Mesendoderm (in vitro differentiated cells): ENCODE data around the gene PRPF38A.

Experiments
- DNase-seq: peaks from one replicate; pipeline ENCODE4 v3.0.0; 2013
- H2AK5ac ChIP-seq: 2 replicates; pipeline ENCODE4 v1.6.1; 2013; ENCODE audit warnings: low read length, inconsistent platforms
- H2BK120ac ChIP-seq: 2 replicates; pipeline ENCODE4 v1.6.1; 2013; ENCODE audit warnings: low read depth, mild to moderate bottlenecking, low read length, moderate library complexity, mixed read lengths
- H2BK15ac ChIP-seq: replicated peaks from 2 replicates; pipeline ENCODE4 v1.6.1; 2013; ENCODE audit warnings: low read depth, mild to moderate bottlenecking, moderate library complexity
- H2BK5ac ChIP-seq: 2 replicates; pipeline ENCODE4 v1.6.1; 2013; ENCODE audit warnings: low read length, inconsistent platforms
- H3K18ac ChIP-seq: 2 replicates; pipeline ENCODE4 v1.6.1; 2013; ENCODE audit warnings: mild to moderate bottlenecking, low read length, mixed read lengths
- H3K23ac ChIP-seq: one replicate; pipeline ENCODE4 v1.6.1; 2013; ENCODE audit warnings: low read length
- H3K27ac ChIP-seq: 2 replicates; pipeline ENCODE4 v1.5.1; 2013; ENCODE audit warnings: low read depth, mild to moderate bottlenecking, inconsistent platforms, low read length, moderate library complexity
- H3K27me3 ChIP-seq: 2 replicates; pipeline ENCODE4 v1.6.1; 2013; ENCODE audit warnings: low read length, control low read depth, mild to moderate bottlenecking, inconsistent platforms; ENCODE audit not compliant: insufficient read depth, poor library complexity
- H3K36me3 ChIP-seq: 2 replicates; pipeline ENCODE4 v1.6.1; 2013; ENCODE audit warnings: low read length, inconsistent platforms; ENCODE audit not compliant: control insufficient read depth, insufficient read depth
- H3K4ac ChIP-seq: one replicate; pipeline ENCODE4 v1.6.1; 2013; ENCODE audit warnings: low read depth, mild to moderate bottlenecking, low read length, moderate library complexity
- H3K4me1 ChIP-seq: 2 replicates; pipeline ENCODE4 v1.6.1; 2013; ENCODE audit warnings: low read depth, low read length, inconsistent platforms; ENCODE audit not compliant: control insufficient read depth
- H3K4me2 ChIP-seq: 2 replicates; pipeline ENCODE4 v1.6.1; 2013; ENCODE audit warnings: low read length
- H3K4me3 ChIP-seq: 2 replicates; pipeline ENCODE4 v1.5.1; 2013; ENCODE audit warnings: mild to moderate bottlenecking, low read length
- H3K56ac ChIP-seq: one replicate; pipeline ENCODE4 v1.6.1; 2013; ENCODE audit warnings: low read length
- H3K79me1 ChIP-seq: 2 replicates; pipeline ENCODE4 v1.6.1; 2013; ENCODE audit warnings: low read length, inconsistent platforms
- H3K79me2 ChIP-seq: 2 replicates; pipeline ENCODE4 v1.6.1; 2013; ENCODE audit warnings: mild to moderate bottlenecking, low read length; ENCODE audit not compliant: control insufficient read depth, insufficient read depth
- H3K9ac ChIP-seq: 2 replicates; pipeline ENCODE4 v1.6.1; 2013; ENCODE audit warnings: low read length, inconsistent platforms
- H4K5ac ChIP-seq: one replicate; pipeline ENCODE4 v1.6.1; 2013; ENCODE audit warnings: low read length
- H4K8ac ChIP-seq: one replicate; pipeline ENCODE4 v1.6.1; 2013; ENCODE audit warnings: low read depth, mild to moderate bottlenecking, control low read depth, low read length, moderate library complexity
- WGBS: extraction: QIAGEN DNeasy Blood & Tissue Kit; methylation state at CpG from one replicate; pipeline ENCODE4 v1.1.7; 2013; ENCODE audit warnings: low lambda C conversion rate, missing lambda C conversion rate; ENCODE audit not compliant: insufficient coverage; ENCODE audit errors: extremely low coverage; 5-methylcytosine and 5-hydroxymethylcytosine counted together

The PRPF38A gene

DNA sequence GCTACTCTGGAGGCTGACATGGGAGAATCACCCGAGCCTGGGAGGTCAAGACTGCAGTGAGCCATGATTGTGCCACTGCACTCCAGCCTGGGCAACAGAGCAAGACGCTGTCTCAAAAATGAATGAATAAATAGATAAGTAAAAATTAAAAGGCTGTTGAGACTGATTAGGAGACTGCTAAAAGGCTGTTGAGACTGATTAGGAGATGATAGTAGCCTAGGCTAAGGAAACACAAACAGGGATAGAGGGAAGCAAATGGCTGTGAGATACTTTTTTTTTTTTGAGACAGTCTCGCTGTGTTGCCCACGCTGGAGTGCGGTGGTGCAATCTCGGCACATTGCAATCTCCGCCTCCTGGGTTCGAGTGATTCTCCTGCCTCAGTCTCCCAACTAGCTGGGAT is 28.4 kb downstream of the PRPF38A start:
- Histone ChIP-seq H2BK120ac (no peak overlapping the region), H3K4me2 (no peak overlapping the region), H2BK15ac (no peak overlapping the region), H3K27ac (no peak overlapping the region), H3K79me2 (no peaks in the 10 kb centered on the region), H3K27me3 (no peaks in the 10 kb centered on the region), H2BK5ac (no peak overlapping the region), H2AK5ac (no peak overlapping the region), H3K18ac (no peak overlapping the region), H3K56ac (no peak overlapping the region), H4K5ac (no peak overlapping the region), H4K8ac (no peak overlapping the region), H3K4me3 (no peak overlapping the region), H3K4me1 (no peaks in the 10 kb centered on the region), H3K4ac (no peak overlapping the region), H3K9ac (no peak overlapping the region), H3K79me1 (no peaks in the 10 kb centered on the region), H3K23ac (no peak overlapping the region), H3K36me3 (peaks cover 4% of the 10 kb centered on the region)
- DNase-seq, result no peak
- WGBS, result no CpG with 5 or more reads among the region's 8 CpGs

DNA sequence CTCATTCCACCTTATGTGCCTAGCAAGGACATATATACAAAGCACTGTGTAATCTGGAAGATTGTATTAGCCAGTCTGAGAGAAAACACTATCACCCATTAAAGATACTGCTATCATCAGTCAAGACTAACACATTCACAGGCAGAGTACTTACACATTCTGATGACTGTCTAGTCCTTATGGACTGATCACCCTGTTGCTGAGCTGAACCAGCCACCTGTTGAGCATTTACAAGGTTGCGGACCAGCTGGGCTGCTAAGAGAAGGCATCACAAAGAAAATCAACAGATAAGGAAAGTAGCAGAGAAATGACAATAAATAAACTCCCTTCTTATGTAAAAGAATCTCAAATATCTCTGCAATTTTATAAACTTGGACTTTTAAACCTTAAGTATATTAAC is 30.8 kb downstream of the PRPF38A start:
- H2AK5ac ChIP-seq, result no peak overlapping the region
- H4K5ac ChIP-seq, result no peak overlapping the region
- H3K4me3 ChIP-seq, result no peak overlapping the region
- H4K8ac ChIP-seq, result no peak overlapping the region
- H3K9ac ChIP-seq, result no peak overlapping the region
- no peaks in the 10 kb centered on the region for H3K79me2 ChIP-seq
- H3K18ac ChIP-seq, result no peak overlapping the region
- no peak overlapping the region for H3K27ac ChIP-seq
- no peak for DNase-seq
- no peak overlapping the region for H2BK5ac ChIP-seq
- no peak overlapping the region for H3K4ac ChIP-seq
- H3K27me3 ChIP-seq, result no peaks in the 10 kb centered on the region
- H3K36me3 ChIP-seq, result peaks cover 4% of the 10 kb centered on the region
- H2BK120ac ChIP-seq, result no peak overlapping the region
- no peak overlapping the region for H3K23ac ChIP-seq
- H3K56ac ChIP-seq, result no peak overlapping the region
- WGBS, result no CpG with 5 or more reads among the region's 1 CpG
- no peak overlapping the region for H2BK15ac ChIP-seq
- no peaks in the 10 kb centered on the region for H3K79me1 ChIP-seq
- H3K4me1 ChIP-seq, result no peaks in the 10 kb centered on the region
- H3K4me2 ChIP-seq, result no peak overlapping the region

DNA sequence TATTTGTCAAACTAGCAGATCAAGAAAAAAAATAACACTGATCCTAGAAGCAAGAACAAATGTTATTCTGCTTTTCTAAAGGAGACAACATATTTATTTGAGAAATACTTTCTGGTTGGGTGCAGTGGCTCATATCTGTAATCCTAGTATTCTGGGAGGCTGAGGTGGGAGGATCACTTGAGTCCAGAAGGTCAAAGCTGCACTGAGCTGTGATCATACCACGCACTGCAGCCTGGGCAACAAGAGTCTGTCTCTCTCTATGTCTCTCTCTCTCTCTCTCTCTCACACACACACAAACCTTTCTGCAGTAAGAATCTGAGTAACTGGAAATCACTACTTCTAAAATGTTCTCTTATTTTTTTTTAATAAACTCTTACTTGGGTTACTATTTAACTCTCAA is 31.2 kb downstream of the PRPF38A start:
- Histone ChIP-seq H3K18ac (no peak overlapping the region), H2AK5ac (no peak overlapping the region), H3K36me3 (peaks cover 4% of the 10 kb centered on the region), H3K27me3 (no peaks in the 10 kb centered on the region), H3K56ac (no peak overlapping the region), H3K4me3 (no peak overlapping the region), H2BK15ac (no peak overlapping the region), H3K4me2 (no peak overlapping the region), H2BK5ac (no peak overlapping the region), H3K27ac (no peak overlapping the region), H3K79me1 (no peaks in the 10 kb centered on the region), H3K23ac (no peak overlapping the region), H2BK120ac (no peak overlapping the region), H3K79me2 (no peaks in the 10 kb centered on the region), H4K5ac (no peak overlapping the region), H3K9ac (no peak overlapping the region), H3K4ac (no peak overlapping the region), H4K8ac (no peak overlapping the region), H3K4me1 (no peaks in the 10 kb centered on the region)
- DNase-seq, result no peak
- WGBS, result no CpG with 5 or more reads among the region's 1 CpG

DNA sequence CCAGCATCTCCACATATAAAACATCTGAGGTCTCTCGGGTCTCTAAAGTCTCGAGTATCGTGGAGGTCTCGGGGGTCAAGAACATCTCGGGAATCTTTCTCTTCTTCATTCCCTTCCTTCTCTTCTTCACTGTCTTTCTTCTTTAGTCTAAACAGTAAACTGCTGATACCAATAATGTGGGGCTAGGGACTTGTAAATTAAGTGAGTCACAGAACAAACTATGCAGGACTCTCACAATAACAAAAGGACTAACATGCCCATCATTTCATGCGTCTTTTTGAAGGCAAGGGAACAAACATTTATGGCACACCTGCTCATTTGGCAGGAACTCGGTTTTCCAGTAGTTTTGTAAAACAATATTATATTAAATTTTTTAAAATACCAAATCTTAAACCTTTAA is 32.4 kb downstream of the PRPF38A start:
- H2BK5ac ChIP-seq, result no peak overlapping the region
- H3K9ac ChIP-seq, result no peak overlapping the region
- H3K27ac ChIP-seq, result peak overlapping the region; percentile 31
- H3K23ac ChIP-seq, result no peak overlapping the region
- H2BK120ac ChIP-seq, result no peak overlapping the region
- H4K8ac ChIP-seq, result no peak overlapping the region
- H3K4me2 ChIP-seq, result no peak overlapping the region
- no peak overlapping the region for H3K4me3 ChIP-seq
- no peaks in the 10 kb centered on the region for H3K27me3 ChIP-seq
- no peak overlapping the region for H2AK5ac ChIP-seq
- H3K36me3 ChIP-seq, result no peaks in the 10 kb centered on the region
- H4K5ac ChIP-seq, result no peak overlapping the region
- H3K4ac ChIP-seq, result no peak overlapping the region
- WGBS, result no CpG with 5 or more reads among the region's 7 CpGs
- DNase-seq, result peak; percentile 35
- H3K56ac ChIP-seq, result no peak overlapping the region
- H3K79me1 ChIP-seq, result no peaks in the 10 kb centered on the region
- no peaks in the 10 kb centered on the region for H3K4me1 ChIP-seq
- H2BK15ac ChIP-seq, result no peak overlapping the region
- no peak overlapping the region for H3K18ac ChIP-seq
- H3K79me2 ChIP-seq, result no peaks in the 10 kb centered on the region

GRCh38 chr1:52439976-52440375 is 35.6 kb downstream of the PRPF38A start:
- Histone ChIP-seq H3K27me3 (no peaks in the 10 kb centered on the region), H4K5ac (no peak overlapping the region), H3K9ac (no peak overlapping the region), H2BK120ac (no peak overlapping the region), H4K8ac (no peak overlapping the region), H3K27ac (no peak overlapping the region), H3K56ac (no peak overlapping the region), H3K36me3 (peaks cover 1% of the 10 kb centered on the region), H2BK5ac (no peak overlapping the region), H3K18ac (no peak overlapping the region), H3K79me1 (no peaks in the 10 kb centered on the region), H3K4me1 (no peaks in the 10 kb centered on the region), H3K4ac (no peak overlapping the region), H3K4me2 (no peak overlapping the region), H3K79me2 (no peaks in the 10 kb centered on the region), H2AK5ac (no peak overlapping the region), H3K23ac (no peak overlapping the region), H2BK15ac (no peak overlapping the region), H3K4me3 (no peak overlapping the region)
- 100% methylated on average over 1 of the region's 4 CpGs for WGBS
- DNase-seq, result no peak

GRCh38 chr1:52444463-52444862 is 40.1 kb downstream of the PRPF38A start:
- H3K18ac ChIP-seq, result no peak overlapping the region
- no peak overlapping the region for H3K4me3 ChIP-seq
- no peak overlapping the region for H4K8ac ChIP-seq
- H4K5ac ChIP-seq, result no peak overlapping the region
- H3K4ac ChIP-seq, result no peak overlapping the region
- peaks cover 1% of the 10 kb centered on the region for H3K36me3 ChIP-seq
- no peak overlapping the region for H3K23ac ChIP-seq
- no peak overlapping the region for H2BK5ac ChIP-seq
- no peak overlapping the region for H3K56ac ChIP-seq
- H3K27me3 ChIP-seq, result no peaks in the 10 kb centered on the region
- H3K4me1 ChIP-seq, result no peaks in the 10 kb centered on the region
- H2BK120ac ChIP-seq, result no peak overlapping the region
- no peak overlapping the region for H3K4me2 ChIP-seq
- no peak overlapping the region for H3K27ac ChIP-seq
- no peak for DNase-seq
- no peaks in the 10 kb centered on the region for H3K79me2 ChIP-seq
- no peak overlapping the region for H2AK5ac ChIP-seq
- H3K79me1 ChIP-seq, result no peaks in the 10 kb centered on the region
- H3K9ac ChIP-seq, result no peak overlapping the region
- no CpG with 5 or more reads among the region's 2 CpGs for WGBS
- H2BK15ac ChIP-seq, result no peak overlapping the region
